HFFc6 (cell line): Measurements from ENCODE around the gene MSI2. TPM values are rescaled to one million over a fixed set of nuclear protein-coding genes. Genes with fewer than 3 reads are reported as not detected.
A peak's percentile ranks its signal among the peaks of the same experiment; 100 is the strongest.

Experiments
- DNase-seq: peaks from one replicate; pipeline ENCODE4 v3.0.0-alpha.2; 2018
- H3K27ac Mint-ChIP-seq: 2 replicates; pipeline ENCODE4 v1.8.0; 2020; ENCODE audit warnings: mild to moderate bottlenecking, mixed read lengths
- H3K27me3 Mint-ChIP-seq: 2 replicates; pipeline ENCODE4 v1.8.0; 2021; ENCODE audit warnings: mild to moderate bottlenecking, moderate library complexity, mixed read lengths; ENCODE audit not compliant: insufficient read depth
- H3K36me3 Mint-ChIP-seq: 2 replicates; pipeline ENCODE4 v1.8.0; 2021; ENCODE audit warnings: low read depth, mixed read lengths
- H3K4me1 Mint-ChIP-seq: 2 replicates; pipeline ENCODE4 v1.8.0; 2020; ENCODE audit warnings: low read depth, mixed read lengths
- H3K4me3 Mint-ChIP-seq: 2 replicates; pipeline ENCODE4 v1.8.0; 2020; ENCODE audit warnings: mild to moderate bottlenecking, moderate library complexity, mixed read lengths
- H3K9me3 Mint-ChIP-seq: 2 replicates; pipeline ENCODE4 v1.8.0; 2020; ENCODE audit warnings: mild to moderate bottlenecking, mixed read lengths
- CTCF ChIP-seq: fragments of 200-600 bp; sonication (generic); IDR thresholded peaks from 2 replicates; pipeline ENCODE4 v1.5.0; 2021; ENCODE audit warnings: antibody characterized with exemption, mild to moderate bottlenecking
- total RNA-seq, 6 experiments: library from RNA; stranded (reverse); fragmentation: NEBNext Ultra II Directional; extraction: Animal tissue kit (Norgen Biotek cat#: 25700); gene quantifications; 2 replicates in 1 of 6; 3 replicates in 5 of 6; pipeline ENCODE4 v1.2.3, GENCODE V29; 2021

The MSI2 gene
- total RNA-seq, 6 experiments from 2014 or later: 53.5 to 71.7 (median 55.0) TPM

DNA sequence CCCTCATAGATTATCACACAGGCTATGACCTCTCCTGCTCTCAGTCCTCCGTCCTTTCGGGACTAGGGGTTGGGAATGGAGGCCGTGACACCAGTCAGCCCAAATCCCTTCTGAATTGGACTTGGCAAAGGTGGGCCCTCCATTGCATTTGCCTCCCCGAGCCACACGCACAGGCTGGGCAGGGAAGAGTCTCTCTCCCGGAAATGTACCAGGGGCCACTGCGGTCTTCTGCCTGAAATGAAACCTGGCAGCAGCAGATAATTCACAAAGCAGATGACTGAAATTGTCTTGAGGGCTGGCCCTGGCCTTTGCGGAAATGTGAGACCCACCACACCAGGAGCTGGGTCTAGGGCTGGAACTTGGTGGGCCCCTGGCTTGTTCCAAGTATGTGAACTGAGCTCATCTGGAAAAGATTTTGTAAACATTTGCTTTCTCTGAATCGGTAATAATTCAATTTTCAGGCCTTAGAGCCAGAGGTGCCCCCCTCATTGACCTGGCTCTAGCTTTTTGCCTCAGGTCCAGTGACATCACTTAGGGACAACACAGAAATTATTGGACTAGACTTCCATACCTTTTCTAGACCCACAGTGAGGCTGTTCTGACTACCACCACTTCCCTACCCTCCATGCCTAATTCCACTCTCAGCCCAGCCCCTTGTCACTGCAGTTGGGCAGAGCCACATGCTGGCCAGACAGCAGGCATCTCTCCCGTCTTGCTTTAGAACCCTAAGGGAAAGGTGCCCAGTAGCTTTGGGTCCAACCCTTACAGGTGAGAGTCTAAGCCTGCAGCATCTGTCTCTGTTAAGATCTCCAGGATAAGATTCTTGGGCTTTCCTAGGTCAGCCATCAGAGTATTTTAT is 413.6 kb downstream of the MSI2 start:
- H3K4me3 Mint-ChIP-seq: no peak overlapping the region
- no peak for DNase-seq
- H3K36me3 Mint-ChIP-seq: no peaks in the 10 kb centered on the region
- H3K9me3 Mint-ChIP-seq: no peaks in the 10 kb centered on the region
- TF ChIP-seq CTCF: no peak
- H3K27ac Mint-ChIP-seq: no peak overlapping the region
- no peaks in the 10 kb centered on the region; the same call in 1 of the 2 replicates for H3K27me3 Mint-ChIP-seq
- H3K4me1 Mint-ChIP-seq: peaks cover 34% of the 10 kb centered on the region

DNA sequence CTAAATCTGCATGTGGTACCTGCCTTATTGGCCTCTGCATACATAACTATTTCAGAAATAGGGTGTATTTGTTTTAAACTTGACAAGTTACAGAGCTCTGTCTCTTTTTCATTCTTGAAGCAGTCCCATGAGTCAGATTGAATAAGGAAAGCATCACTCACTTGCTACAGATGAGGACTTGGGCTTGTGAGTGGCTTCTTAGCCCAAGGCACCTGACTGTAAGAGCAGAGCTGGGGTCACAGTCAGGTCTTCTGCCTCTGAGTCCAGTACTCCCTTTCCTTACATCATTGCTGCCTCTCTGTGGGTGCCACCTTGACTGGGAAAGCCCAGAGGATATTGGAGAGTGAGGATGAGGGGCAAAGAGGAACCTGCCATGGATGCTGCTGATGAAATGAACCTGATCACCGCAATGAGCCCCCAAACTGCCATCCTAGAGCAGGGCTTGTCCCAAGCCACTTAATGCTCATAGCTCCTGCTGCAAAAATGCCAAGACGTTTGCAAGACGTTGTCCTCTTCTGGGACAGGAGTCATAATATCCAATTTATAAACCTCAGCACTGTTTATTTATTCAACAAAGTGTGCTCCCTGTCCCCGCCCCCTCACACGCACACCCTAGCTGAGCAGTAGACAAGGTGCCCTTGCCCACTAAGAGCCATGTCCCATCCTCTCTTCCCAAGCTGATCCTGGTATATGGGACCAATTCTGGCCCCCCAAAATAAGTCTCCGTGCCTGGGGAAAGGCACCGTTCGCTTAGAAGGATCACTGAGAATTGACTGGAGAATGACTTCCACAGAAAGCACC is 414.6 kb downstream of the MSI2 start:
- DNase-seq: no peak
- no peaks in the 10 kb centered on the region for H3K36me3 Mint-ChIP-seq
- H3K27me3 Mint-ChIP-seq: no peaks in the 10 kb centered on the region; the same call in 1 of the 2 replicates
- no peak overlapping the region for H3K27ac Mint-ChIP-seq
- peaks cover 31% of the 10 kb centered on the region for H3K4me1 Mint-ChIP-seq
- no peak overlapping the region for H3K4me3 Mint-ChIP-seq
- no peak for TF ChIP-seq CTCF
- H3K9me3 Mint-ChIP-seq: no peaks in the 10 kb centered on the region

- peak; percentile 56 for DNase-seq
- H3K4me1 Mint-ChIP-seq: peaks cover 31% of the 10 kb centered on the region
- H3K9me3 Mint-ChIP-seq: no peaks in the 10 kb centered on the region
- TF ChIP-seq CTCF: peak; percentile 99
- peak overlapping the region; percentile 25; the same call in 1 of the 2 replicates for H3K27ac Mint-ChIP-seq
- H3K27me3 Mint-ChIP-seq: peaks cover 2% of the 10 kb centered on the region
- H3K36me3 Mint-ChIP-seq: no peaks in the 10 kb centered on the region
- H3K4me3 Mint-ChIP-seq: peak overlapping the region; percentile 73
These were observed 415.6 kb downstream of the MSI2 start for GRCh38 chr17:57671667-57672632.

GRCh38 chr17:57672971-57673370 is 416.6 kb downstream of the MSI2 start:
- no peak for DNase-seq
- TF ChIP-seq CTCF: no peak
- no peaks in the 10 kb centered on the region for H3K36me3 Mint-ChIP-seq
- H3K4me3 Mint-ChIP-seq: no peak overlapping the region
- H3K9me3 Mint-ChIP-seq: no peaks in the 10 kb centered on the region
- peaks cover 31% of the 10 kb centered on the region for H3K4me1 Mint-ChIP-seq
- peaks cover 4% of the 10 kb centered on the region for H3K27me3 Mint-ChIP-seq
- H3K27ac Mint-ChIP-seq: no peak overlapping the region

- Mint-ChIP-seq H3K36me3 (no peaks in the 10 kb centered on the region), H3K9me3 (no peaks in the 10 kb centered on the region), H3K27me3 (peaks cover 6% of the 10 kb centered on the region), H3K4me1 (peaks cover 31% of the 10 kb centered on the region), H3K27ac (no peak overlapping the region), H3K4me3 (no peak overlapping the region)
- TF ChIP-seq CTCF: no peak
- DNase-seq: no peak
These were observed 418.6 kb downstream of the MSI2 start for GRCh38 chr17:57674894-57675293.
